HG03095 (cell line): ENCODE measurements around the gene AP1S2.

Experiments used
- ATAC-seq: cut with Tn5 transposase; IDR thresholded peaks from one replicate; pipeline ENCODE4 v1.9.1; 2021; ENCODE audit warnings: moderate library complexity; ENCODE audit not compliant: unreplicated experiment

AP1S2 gene

GRCh38 chrX:15812192-15812938 is 42.2 kb downstream of the AP1S2 start:
- no peak for ATAC-seq

GRCh38 chrX:15808254-15808653 is 46.4 kb downstream of the AP1S2 start:
- ATAC-seq, result no peak

GRCh38 chrX:15804563-15804962 is 50.0 kb downstream of the AP1S2 start:
- no peak for ATAC-seq

- no peak for ATAC-seq
Measured at GRCh38 chrX:15797707-15798106, 56.9 kb downstream of the AP1S2 start.

- ATAC-seq, result peak; percentile 10
Measured at GRCh38 chrX:15790769-15791290, 63.8 kb downstream of the AP1S2 start.

- peak; percentile 96 for ATAC-seq
Measured at GRCh38 chrX:15789979-15790768, 64.4 kb downstream of the AP1S2 start, which contains the start of gene ZRSR2. Gene ZRSR2 (plus strand): TSS chrX:15790484. CDS start chrX:15790496, 12 bp downstream.

GRCh38 chrX:15786915-15787314 is 67.7 kb downstream of the AP1S2 start:
- no peak for ATAC-seq

- ATAC-seq, result no peak
Measured at GRCh38 chrX:15785176-15785750, 69.3 kb downstream of the AP1S2 start.

GRCh38 chrX:15781961-15782699 is 72.5 kb downstream of the AP1S2 start:
- ATAC-seq, result peak; percentile 87
